Measurements from ENCODE around the gene ETV6.

Gene ETV6

DNA sequence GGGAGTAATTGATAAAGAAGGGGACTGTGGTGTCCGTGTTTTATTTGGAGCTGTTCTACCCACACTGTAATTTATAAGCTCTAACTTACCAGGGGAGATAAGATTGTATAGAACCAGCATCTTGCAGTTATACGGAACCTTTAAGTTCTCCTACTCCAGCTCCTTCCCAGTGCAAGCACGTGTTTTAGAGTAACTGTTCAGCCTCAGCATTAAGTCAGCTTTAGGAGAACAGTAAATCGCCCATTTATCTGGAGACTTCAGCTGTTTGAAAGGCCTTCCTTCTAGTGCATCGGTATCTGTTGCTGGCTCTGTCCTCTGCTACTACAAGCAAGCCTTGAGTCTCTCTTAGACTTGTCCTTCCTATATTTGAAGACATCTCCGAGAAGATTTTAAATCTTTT lies 95.6 kb downstream of the ETV6 start:
- no peak for FAIRE-seq

DNA sequence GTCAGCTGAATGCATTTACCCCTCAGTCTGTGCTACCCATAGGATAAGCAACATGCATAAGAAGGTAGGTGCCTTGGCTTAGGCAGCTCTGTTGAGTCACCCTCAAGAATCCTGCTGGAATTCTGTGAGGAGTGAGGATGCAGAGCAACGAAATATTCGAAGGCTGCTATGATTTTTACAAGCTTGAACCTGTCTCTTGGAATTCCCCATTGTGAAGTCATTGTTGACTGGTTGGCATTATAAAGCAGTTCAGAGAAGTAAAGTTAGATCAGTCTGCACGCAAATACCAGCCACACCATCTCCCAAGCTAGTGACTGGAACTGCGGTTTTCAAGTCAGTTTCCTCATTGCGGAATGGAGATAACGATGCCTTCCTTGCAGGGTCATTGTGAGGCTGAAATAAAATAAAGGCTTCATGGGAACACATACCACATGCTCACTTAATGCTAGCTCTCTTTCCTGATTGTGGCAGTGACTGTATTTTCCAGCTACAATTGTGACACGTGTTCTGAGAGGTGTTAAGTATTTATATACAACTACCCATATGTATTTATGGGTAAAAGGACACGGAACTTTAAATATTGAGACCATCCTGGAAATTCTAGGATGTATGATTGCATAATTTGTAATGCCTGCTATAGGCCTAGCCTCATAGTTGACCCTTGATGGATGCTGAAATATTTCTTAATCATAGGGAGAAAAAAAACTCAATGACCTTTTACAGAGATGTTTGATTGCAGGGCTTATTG lies 96.7 kb downstream of the ETV6 start:
- FAIRE-seq = no peak

DNA sequence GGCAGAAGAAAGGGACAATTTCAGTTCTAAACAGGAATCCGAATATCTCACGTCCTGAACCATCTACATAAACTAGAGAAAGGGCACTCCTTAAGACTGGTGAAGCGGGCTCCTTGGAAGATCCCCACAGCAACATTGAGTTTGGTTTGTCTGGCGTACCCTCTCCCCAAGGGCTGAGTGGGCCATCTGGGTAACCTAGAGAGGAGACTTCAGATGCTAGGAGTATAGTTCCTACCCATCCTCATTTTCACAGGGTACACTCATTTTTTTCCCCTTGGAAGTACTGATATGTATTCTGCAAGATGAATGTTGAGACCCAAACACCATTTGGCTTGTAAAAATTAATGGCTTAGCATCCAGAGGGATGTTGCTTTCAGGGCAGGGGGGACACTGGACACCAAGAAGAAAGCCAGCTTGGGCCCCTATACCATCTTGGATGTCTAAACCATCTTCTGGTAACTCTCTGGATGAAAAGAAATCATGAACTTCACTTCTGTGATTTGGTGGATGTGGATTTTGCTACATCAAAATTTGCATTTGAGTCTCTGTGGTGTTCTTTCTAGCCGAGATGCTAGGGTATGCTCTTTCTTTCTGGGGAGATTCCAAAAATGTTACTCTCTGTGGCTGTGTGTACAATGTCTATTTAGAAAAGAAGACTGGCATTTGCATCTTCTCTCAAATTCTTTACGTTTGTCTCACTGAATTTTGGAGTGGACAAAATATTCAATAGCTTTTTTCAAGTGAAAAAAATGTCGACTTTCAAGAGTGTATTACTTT lies 97.7 kb downstream of the ETV6 start:
- no peak for FAIRE-seq

DNA sequence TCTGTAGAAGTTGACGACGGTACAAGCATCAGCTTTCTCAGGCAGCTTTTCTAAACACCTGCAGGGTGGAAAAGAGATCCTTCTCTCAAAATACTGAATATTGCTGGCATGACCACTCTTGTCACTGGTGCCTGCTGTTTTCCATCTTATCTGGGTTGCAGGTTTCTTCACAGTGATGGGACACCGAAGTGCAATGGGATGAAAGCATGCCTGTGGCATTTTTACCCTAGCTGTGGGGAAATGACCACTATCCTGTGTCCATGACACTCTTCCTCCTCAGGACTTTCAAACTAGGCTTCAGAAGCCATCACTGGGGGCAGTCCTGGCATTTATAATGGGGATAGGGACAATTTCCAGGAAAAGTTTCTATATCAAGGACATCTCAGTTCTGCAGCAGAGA lies 98.5 kb downstream of the ETV6 start:
- no peak for FAIRE-seq

DNA sequence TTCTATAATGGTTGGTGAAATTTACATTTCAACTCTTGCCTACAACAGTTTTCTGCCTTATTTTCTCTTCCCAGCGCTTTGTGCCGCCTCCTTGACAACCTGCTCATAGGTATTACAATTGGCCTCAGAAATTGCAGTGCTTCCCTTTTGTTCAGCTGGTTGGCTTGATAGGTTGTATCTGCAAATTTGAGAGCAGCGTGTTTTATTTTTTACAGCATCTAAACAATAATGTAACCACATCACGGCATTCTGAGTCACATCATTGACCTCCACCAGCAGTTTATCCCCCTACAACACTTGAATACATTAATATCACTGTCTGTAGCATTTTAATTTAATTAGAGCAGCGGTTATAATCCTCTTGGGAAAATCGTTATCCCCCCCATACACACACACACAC lies 99.4 kb downstream of the ETV6 start:
- no peak for FAIRE-seq

- FAIRE-seq = no peak
These were observed 100.6 kb downstream of the ETV6 start for GRCh38 chr12:11749943-11750690.

- no peak for FAIRE-seq
These were observed 103.1 kb downstream of the ETV6 start for GRCh38 chr12:11752403-11753149.

- no peak for FAIRE-seq
These were observed 103.7 kb downstream of the ETV6 start for GRCh38 chr12:11753150-11753499.

DNA sequence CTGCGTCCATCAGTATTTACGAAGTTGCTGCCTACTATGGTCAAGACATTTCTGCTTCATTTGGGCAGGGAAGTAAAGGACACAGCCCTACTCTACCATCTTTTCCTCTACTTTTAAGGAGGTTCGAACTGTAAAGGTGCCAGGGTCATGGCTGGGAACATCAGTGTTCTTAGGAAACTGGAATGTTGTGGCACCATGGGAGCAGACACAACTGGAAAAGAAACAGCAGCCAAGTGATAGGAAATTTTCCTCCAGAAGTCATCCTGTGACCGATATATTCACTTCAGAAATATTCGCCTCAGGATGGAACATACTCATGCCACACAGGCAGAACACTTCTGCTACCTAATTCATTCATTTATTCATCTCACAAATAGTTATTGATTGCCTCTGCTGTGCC lies 104.4 kb downstream of the ETV6 start:
- FAIRE-seq = no peak

GRCh38 chr12:11754256-11754655 lies 104.8 kb downstream of the ETV6 start:
- no peak for FAIRE-seq

GRCh38 chr12:11755302-11755930 lies 105.9 kb downstream of the ETV6 start:
- no peak for FAIRE-seq

DNA sequence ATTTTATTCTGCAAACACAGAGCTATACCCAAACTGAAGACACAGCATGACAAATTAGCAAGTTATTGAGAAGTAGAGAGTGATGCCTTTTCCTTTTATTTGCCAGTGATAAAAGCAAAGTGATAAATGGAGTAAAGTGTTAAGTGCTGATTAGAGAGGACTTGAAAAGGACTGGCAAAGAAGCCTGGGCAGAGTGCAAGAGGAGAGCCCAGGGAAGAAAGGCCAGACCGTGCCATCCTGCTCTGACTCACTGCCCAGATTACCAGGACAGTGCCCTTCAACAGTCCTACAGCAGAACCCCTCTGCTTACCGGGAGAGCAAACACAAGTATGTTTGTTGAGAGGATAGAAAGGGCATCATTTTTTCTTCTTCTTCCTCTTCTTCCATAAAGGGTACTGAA lies 106.5 kb downstream of the ETV6 start:
- FAIRE-seq = no peak

- no peak for FAIRE-seq
These were observed 107.0 kb downstream of the ETV6 start for GRCh38 chr12:11756523-11756922.

GRCh38 chr12:11757095-11757494 lies 107.6 kb downstream of the ETV6 start:
- FAIRE-seq = no peak

- no peak for FAIRE-seq
These were observed 108.1 kb downstream of the ETV6 start for GRCh38 chr12:11757531-11757930.

- FAIRE-seq = no peak
These were observed 108.6 kb downstream of the ETV6 start for GRCh38 chr12:11758087-11758486.

DNA sequence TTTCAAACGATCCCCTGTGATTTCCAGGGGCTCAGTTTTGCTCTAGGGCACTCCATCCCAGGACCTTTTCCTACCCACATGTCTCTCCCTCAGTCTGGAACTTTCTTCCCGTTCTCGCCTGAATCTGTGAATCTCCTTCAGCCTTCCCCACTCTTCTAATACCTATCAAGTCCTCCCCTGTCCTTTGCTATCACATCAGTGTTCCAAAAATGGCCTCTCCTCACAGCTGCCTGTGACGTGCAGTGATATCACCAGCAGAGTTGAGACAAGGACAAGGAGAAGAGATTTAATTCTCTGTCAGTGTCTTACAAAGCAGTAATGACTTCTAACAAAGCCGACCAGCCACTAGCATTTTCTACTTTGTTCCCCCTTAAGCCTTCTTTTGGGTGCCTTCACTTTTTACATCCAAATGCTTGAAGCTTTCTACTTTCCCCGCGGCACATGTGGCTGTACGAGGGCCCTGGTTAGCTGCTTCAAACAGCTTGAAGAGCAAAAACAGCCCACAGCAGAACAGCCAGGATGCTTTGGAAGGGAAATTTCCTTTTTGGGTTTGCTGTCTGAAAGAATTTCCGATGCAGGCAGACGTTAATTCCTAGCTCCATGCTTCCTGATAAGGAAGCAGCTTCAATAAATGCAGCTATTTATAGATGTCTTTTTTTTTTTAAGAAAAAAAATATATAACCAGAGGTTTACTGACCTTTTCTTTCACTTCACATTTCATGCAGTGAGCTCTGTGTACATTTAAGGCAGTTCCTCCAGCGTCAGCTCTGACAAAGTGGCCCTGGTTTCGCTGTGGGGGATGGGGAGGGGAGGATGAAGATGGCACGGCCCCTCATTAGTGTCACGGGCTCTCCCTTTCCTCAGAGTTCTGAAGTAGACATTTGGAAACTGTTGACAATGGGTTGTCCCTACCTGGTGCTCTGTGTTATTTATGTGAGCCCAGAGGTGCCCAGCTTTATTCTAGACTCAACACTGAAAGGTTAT lies 109.3 kb downstream of the ETV6 start:
- no peak for FAIRE-seq

DNA sequence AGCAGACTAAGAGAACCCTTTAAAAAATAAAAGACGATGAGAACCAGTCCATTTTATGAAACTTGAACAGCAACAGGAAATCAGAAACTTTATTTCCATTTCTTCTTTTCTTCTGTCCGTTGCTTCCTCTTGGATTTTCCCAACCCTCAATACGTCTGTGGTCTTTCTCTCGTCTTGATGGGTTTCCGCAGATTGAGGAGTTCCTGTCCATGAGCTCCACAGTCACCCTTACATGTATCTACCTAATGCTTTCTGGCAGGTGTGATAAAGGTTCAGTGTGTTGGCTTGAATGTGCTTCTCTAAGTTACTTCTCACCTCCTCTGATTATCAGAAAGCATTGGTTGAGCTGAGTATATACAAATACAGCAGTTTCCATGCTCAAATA lies 110.0 kb downstream of the ETV6 start:
- FAIRE-seq = no peak

DNA sequence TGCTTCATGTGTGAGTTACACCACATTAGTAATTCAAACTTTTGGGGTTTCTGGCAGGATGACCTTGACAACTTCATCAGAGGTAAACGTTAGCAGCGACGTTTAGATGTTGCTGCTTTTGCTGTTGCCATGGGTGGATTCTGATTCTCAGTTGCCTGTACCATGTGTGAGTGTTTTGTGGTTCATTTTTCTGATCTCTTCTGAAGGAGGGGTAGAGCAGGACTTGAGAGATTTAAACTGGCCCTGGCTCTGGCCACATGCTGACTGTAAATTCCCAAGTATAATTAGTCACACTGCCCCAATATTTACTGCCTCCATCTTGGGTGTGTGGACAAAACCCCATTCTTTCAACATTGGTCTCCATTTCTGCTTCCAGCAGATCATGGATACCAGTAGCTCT lies 110.4 kb downstream of the ETV6 start:
- no peak for FAIRE-seq

DNA sequence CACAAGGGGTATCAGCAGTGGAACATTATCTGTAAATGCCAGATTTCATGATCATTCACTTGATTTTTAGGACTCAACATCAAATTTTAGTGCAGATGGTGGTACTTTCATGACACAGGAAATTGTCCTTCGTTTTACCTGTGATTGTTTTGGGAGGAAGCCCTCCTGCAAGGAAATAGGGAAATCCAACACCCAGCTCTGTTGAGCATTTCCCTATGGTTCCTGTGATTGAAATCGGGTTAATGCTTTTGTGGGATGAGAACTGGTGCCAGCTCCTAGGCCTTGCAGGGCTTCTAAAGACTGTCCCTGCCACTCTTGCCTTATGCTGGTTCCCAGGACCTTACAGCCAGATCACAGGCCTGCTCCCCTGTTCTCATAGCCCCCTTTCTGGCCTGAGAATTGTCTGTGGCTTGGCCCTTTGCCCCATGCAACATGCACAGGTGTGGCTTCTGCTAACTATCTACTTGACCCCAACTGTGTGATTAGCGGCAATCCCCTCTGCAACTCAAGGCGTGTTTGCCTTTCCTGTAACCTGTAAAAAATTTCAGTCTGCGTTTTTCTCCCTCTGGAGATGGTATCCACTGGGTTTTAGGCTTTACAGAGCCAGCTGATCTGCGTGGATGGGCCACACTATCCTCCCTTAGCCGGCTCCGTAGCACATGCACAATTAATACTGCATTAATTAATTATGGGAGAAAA lies 112.5 kb downstream of the ETV6 start:
- no peak for FAIRE-seq
